Trophoblast cell (in vitro differentiated cells and primary cell): Measurements from ENCODE around the gene HPDL.
"Not testable (repeated sequence)": the region's sequence is repeated elsewhere in the genome, so short reads cannot be mapped to it uniquely, and the experiment has no call there.

Experiments used
- DNase-seq, 2 donors: peaks; one replicate each; pipeline ENCODE4 v3.0.0-alpha.2; 2016
- H2AFZ ChIP-seq: 2 replicates; pipeline ENCODE4 v1.6.1; 2013; ENCODE audit warnings: low read length, moderate library complexity, mild to moderate bottlenecking; ENCODE audit not compliant: insufficient read depth, poor library complexity
- H2AK5ac ChIP-seq: 2 replicates; pipeline ENCODE4 v1.6.1; 2013; ENCODE audit warnings: mild to moderate bottlenecking, low read length
- H2BK120ac ChIP-seq: 2 replicates; pipeline ENCODE4 v1.6.1; 2013; ENCODE audit warnings: low read length, mild to moderate bottlenecking, moderate library complexity; ENCODE audit not compliant: insufficient read depth, poor library complexity
- H2BK12ac ChIP-seq: 2 replicates; pipeline ENCODE4 v1.6.1; 2013; ENCODE audit warnings: mild to moderate bottlenecking, low read length, moderate library complexity
- H2BK5ac ChIP-seq: 2 replicates; pipeline ENCODE4 v1.6.1; 2013; ENCODE audit warnings: low read length, low read depth, moderate library complexity, mild to moderate bottlenecking; ENCODE audit not compliant: poor library complexity
- H3K14ac ChIP-seq: 2 replicates; pipeline ENCODE4 v1.6.1; 2013; ENCODE audit warnings: mild to moderate bottlenecking, low read length
- H3K18ac ChIP-seq: 2 replicates; pipeline ENCODE4 v1.6.1; 2013; ENCODE audit warnings: mild to moderate bottlenecking, low read length
- H3K23ac ChIP-seq: 2 replicates; pipeline ENCODE4 v1.6.1; 2013; ENCODE audit warnings: low read length
- H3K27ac ChIP-seq: 2 replicates; pipeline ENCODE4 v1.5.1; 2013; ENCODE audit warnings: low read depth, mild to moderate bottlenecking, inconsistent platforms, low read length, moderate library complexity
- H3K27me3 ChIP-seq: 2 replicates; pipeline ENCODE4 v1.6.1; 2013; ENCODE audit warnings: inconsistent platforms, mild to moderate bottlenecking, low read length, moderate library complexity; ENCODE audit not compliant: insufficient read depth
- H3K36me3 ChIP-seq, 2 experiments: 1 replicate in 1 of 2; 2 replicates in 1 of 2; pipeline ENCODE4 v1.6.1; 2013; ENCODE audit warnings: low read length in 2 of 2, mild to moderate bottlenecking in 2 of 2, moderate library complexity in 1 of 2; ENCODE audit not compliant: insufficient read depth in 2 of 2, control insufficient read depth in 1 of 2
- H3K4ac ChIP-seq: 2 replicates; pipeline ENCODE4 v1.6.1; 2013; ENCODE audit warnings: low read depth, mild to moderate bottlenecking, low read length, moderate library complexity
- H3K4me1 ChIP-seq, 2 experiments: 1 replicate in 1 of 2; 2 replicates in 1 of 2; pipeline ENCODE4 v1.6.1; 2013; ENCODE audit warnings: low read length in 2 of 2, mild to moderate bottlenecking in 2 of 2, moderate library complexity in 1 of 2; ENCODE audit not compliant: insufficient read depth in 2 of 2, control insufficient read depth in 1 of 2
- H3K4me2 ChIP-seq: 2 replicates; pipeline ENCODE4 v1.6.1; 2013; ENCODE audit warnings: inconsistent platforms, mild to moderate bottlenecking, low read length, moderate library complexity
- H3K4me3 ChIP-seq: 2 replicates; pipeline ENCODE4 v1.5.1; 2013; ENCODE audit warnings: mild to moderate bottlenecking, low read depth, low read length, inconsistent platforms
- H3K79me1 ChIP-seq: one replicate; pipeline ENCODE4 v1.6.1; 2013; ENCODE audit warnings: low read length
- H3K79me2 ChIP-seq: 2 replicates; pipeline ENCODE4 v1.6.1; 2013; ENCODE audit warnings: low read length, mild to moderate bottlenecking; ENCODE audit not compliant: control insufficient read depth, insufficient read depth, poor library complexity
- H3K9ac ChIP-seq: 2 replicates; pipeline ENCODE4 v1.6.1; 2013; ENCODE audit warnings: mild to moderate bottlenecking, low read length
- H3K9me3 ChIP-seq: 2 replicates; pipeline ENCODE4 v1.6.1; 2013; ENCODE audit warnings: low read depth, mild to moderate bottlenecking, control low read depth, inconsistent platforms, low read length; ENCODE audit not compliant: insufficient read depth
- H4K12ac ChIP-seq: 2 replicates; pipeline ENCODE4 v1.6.1; 2013; ENCODE audit warnings: low read depth, mild to moderate bottlenecking, low read length, moderate library complexity
- H4K8ac ChIP-seq: 2 replicates; pipeline ENCODE4 v1.6.1; 2013; ENCODE audit warnings: low read depth, mild to moderate bottlenecking, low read length, moderate library complexity
- H4K91ac ChIP-seq: one replicate; pipeline ENCODE4 v1.6.1; 2013; ENCODE audit warnings: low read depth, mild to moderate bottlenecking, low read length, moderate library complexity
- whole genome bisulfite sequencing: extraction: QIAGEN DNeasy Blood & Tissue Kit; methylation state at CpG from one replicate; pipeline ENCODE4 v1.1.7; 2013; ENCODE audit warnings: missing lambda C conversion rate; ENCODE audit not compliant: insufficient read length, insufficient coverage; ENCODE audit errors: extremely low coverage; 5-methylcytosine and 5-hydroxymethylcytosine counted together

The HPDL gene

DNA sequence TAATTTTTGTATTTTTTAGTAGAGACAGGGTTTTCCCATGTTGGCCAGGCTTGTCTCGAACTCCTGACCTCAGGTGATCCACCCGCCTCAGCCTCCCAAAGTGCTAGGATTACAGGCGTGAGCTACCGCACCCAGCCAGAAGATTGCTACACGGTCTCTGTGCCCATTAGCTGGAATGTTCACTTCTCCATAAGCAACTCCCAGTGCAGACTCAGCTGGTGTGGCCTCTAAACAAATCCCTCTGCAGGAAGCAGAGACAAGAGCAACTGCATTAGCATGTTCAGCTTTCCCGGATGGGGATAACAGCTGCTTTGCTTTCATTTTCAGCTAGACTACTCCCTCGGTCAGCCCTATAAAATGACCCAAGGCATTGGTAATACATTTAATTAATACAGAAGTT, 34.3 kb downstream of the HPDL start:
- not testable (repeated sequence) for H2BK5ac ChIP-seq, H3K9me3 ChIP-seq, H4K8ac ChIP-seq, H3K27ac ChIP-seq, H3K4me2 ChIP-seq, H2BK120ac ChIP-seq, H4K12ac ChIP-seq, H3K27me3 ChIP-seq, H3K36me3 ChIP-seq, H3K23ac ChIP-seq, H3K4me3 ChIP-seq, H2AK5ac ChIP-seq, H3K79me2 ChIP-seq, H3K14ac ChIP-seq, H3K9ac ChIP-seq, H2BK12ac ChIP-seq, H3K79me1 ChIP-seq, H3K4ac ChIP-seq, H3K18ac ChIP-seq, H3K4me1 ChIP-seq, H4K91ac ChIP-seq, H2AFZ ChIP-seq
- no CpG with 5 or more reads among the region's 7 CpGs for WGBS
- peak in 1 of 2 donors; percentile 26 for DNase-seq

DNA sequence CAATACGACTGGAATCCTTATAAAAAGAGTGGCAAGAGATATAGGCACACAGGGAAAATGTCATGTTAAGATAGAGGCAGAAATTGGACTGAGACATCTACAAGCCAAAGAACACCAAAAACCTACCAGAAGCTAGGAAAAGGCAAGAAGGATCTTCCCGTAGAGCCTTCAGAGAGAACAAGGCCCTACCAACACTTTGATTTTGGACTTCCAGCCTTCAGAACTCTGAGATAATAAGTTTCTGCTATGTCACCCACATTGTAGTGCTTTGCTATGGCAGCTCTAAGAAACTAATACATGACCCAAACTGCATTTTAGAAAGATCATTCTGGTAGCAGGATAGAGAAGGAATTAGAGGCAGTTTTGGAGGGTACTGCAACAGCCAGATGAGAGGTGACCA, 37.6 kb downstream of the HPDL start:
- H3K9ac ChIP-seq: no peak overlapping the region
- no peak overlapping the region for H2BK5ac ChIP-seq
- H4K8ac ChIP-seq: no peak overlapping the region
- H3K4ac ChIP-seq: no peak overlapping the region
- no peak overlapping the region for H3K27ac ChIP-seq
- no peak overlapping the region for H3K23ac ChIP-seq
- no peaks in the 10 kb centered on the region for H3K36me3 ChIP-seq
- no peak overlapping the region for H3K18ac ChIP-seq
- no peaks in the 10 kb centered on the region for H3K79me1 ChIP-seq
- H2BK120ac ChIP-seq: no peak overlapping the region
- H3K4me3 ChIP-seq: no peak overlapping the region
- H4K12ac ChIP-seq: no peak overlapping the region
- H2BK12ac ChIP-seq: no peak overlapping the region
- no peak for DNase-seq
- no peak overlapping the region for H2AFZ ChIP-seq
- no peak overlapping the region for H3K14ac ChIP-seq
- no peaks in the 10 kb centered on the region for H3K9me3 ChIP-seq
- WGBS: no CpG with 5 or more reads among the region's 2 CpGs
- no peaks in the 10 kb centered on the region for H3K4me1 ChIP-seq
- no peak overlapping the region for H3K4me2 ChIP-seq
- no peak overlapping the region for H4K91ac ChIP-seq
- H3K27me3 ChIP-seq: no peaks in the 10 kb centered on the region
- H3K79me2 ChIP-seq: no peaks in the 10 kb centered on the region
- no peak overlapping the region for H2AK5ac ChIP-seq

DNA sequence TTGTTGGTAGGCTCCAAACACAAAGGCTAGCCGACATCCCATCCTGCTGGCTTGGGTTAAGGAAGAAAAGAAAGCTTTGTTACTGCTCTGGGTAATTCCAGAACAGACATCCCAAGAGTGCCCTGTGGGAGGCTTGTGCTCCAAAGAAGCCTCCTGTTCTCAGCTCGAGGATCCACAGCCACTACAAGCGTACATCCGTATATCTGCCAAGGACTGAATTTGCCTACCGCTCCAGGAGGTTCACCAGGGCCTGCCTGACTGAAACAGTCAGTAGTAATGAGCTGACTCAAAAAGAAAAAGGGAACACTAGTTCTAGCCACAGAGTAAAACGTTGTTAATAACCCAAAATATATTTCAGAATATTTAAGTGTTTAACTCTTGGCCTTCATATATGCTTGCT, 38.4 kb downstream of the HPDL start:
- no peak overlapping the region for H3K27ac ChIP-seq
- H3K27me3 ChIP-seq: no peaks in the 10 kb centered on the region
- no peak overlapping the region for H3K4ac ChIP-seq
- H3K79me1 ChIP-seq: no peaks in the 10 kb centered on the region
- H3K23ac ChIP-seq: no peak overlapping the region
- H3K14ac ChIP-seq: no peak overlapping the region
- no peaks in the 10 kb centered on the region for H3K79me2 ChIP-seq
- no peak for DNase-seq
- no peaks in the 10 kb centered on the region for H3K4me1 ChIP-seq
- H3K18ac ChIP-seq: no peak overlapping the region
- no peaks in the 10 kb centered on the region for H3K9me3 ChIP-seq
- H4K12ac ChIP-seq: no peak overlapping the region
- H3K4me3 ChIP-seq: no peak overlapping the region
- H3K4me2 ChIP-seq: no peak overlapping the region
- no peak overlapping the region for H2BK120ac ChIP-seq
- no peak overlapping the region for H2AFZ ChIP-seq
- WGBS: no CpG with 5 or more reads among the region's 6 CpGs
- no peak overlapping the region for H2BK5ac ChIP-seq
- H2BK12ac ChIP-seq: no peak overlapping the region
- H2AK5ac ChIP-seq: no peak overlapping the region
- H3K36me3 ChIP-seq: no peaks in the 10 kb centered on the region
- H3K9ac ChIP-seq: no peak overlapping the region
- H4K91ac ChIP-seq: no peak overlapping the region
- H4K8ac ChIP-seq: no peak overlapping the region

DNA sequence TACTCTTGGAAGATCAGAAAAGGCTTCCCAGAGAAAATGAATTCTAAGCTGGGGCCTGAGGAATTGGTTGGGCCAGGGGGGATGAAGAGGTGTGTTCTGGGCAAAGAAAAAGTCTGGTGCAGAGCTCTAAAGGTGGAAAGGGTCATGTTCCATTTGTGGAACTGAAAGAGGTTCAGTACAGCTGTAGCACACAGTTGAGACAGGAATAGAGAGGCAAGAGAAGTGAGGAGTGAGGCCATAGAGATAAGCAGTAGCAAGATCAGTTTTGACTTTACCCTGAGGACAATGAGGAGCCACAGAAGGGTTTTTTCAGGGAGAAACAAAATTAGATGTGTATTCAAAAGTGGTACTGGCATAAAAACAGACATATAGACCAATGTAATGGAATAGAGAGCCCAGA, 43.9 kb downstream of the HPDL start:
- no peak for DNase-seq
- H3K18ac ChIP-seq: no peak overlapping the region
- no peaks in the 10 kb centered on the region for H3K79me1 ChIP-seq
- no peak overlapping the region for H3K4me2 ChIP-seq
- no peaks in the 10 kb centered on the region for H3K36me3 ChIP-seq
- H3K79me2 ChIP-seq: no peaks in the 10 kb centered on the region
- no peak overlapping the region for H3K9ac ChIP-seq
- no peak overlapping the region for H2AK5ac ChIP-seq
- no peak overlapping the region for H3K4ac ChIP-seq
- H3K9me3 ChIP-seq: no peaks in the 10 kb centered on the region
- no peaks in the 10 kb centered on the region for H3K27me3 ChIP-seq
- H3K27ac ChIP-seq: no peak overlapping the region
- H2BK120ac ChIP-seq: no peak overlapping the region
- no peak overlapping the region for H4K91ac ChIP-seq
- H2BK5ac ChIP-seq: no peak overlapping the region
- H3K14ac ChIP-seq: no peak overlapping the region
- H4K12ac ChIP-seq: no peak overlapping the region
- no peak overlapping the region for H2AFZ ChIP-seq
- H4K8ac ChIP-seq: no peak overlapping the region
- H2BK12ac ChIP-seq: no peak overlapping the region
- no peak overlapping the region for H3K23ac ChIP-seq
- no peak overlapping the region for H3K4me3 ChIP-seq
- no peaks in the 10 kb centered on the region for H3K4me1 ChIP-seq

DNA sequence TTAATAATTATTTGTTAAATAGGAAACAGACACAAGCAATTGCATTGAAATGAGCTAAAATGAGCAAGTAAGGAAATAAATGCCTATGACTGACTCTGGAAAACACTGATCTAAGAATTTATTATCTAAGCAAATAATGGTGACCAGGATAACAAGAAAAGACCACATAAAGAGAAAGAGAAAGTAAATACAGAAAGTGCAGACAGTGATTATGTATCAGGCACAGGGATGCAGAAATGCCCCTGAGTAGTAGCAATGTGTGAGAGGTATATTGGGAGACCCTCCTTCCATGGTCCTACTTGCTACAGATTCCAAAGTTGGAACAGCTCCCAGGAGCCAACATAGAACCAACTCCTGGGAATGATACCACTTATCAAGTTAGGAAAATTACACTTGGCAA, 46.9 kb downstream of the HPDL start:
- no peak overlapping the region for H3K23ac ChIP-seq
- H3K9me3 ChIP-seq: no peaks in the 10 kb centered on the region
- H2BK12ac ChIP-seq: no peak overlapping the region
- no peak overlapping the region for H2AK5ac ChIP-seq
- no peaks in the 10 kb centered on the region for H3K27me3 ChIP-seq
- H3K4me1 ChIP-seq: no peaks in the 10 kb centered on the region
- no peak overlapping the region for H2BK5ac ChIP-seq
- H3K79me1 ChIP-seq: no peaks in the 10 kb centered on the region
- H3K4me3 ChIP-seq: no peak overlapping the region
- no peak overlapping the region for H3K18ac ChIP-seq
- no peak overlapping the region for H2BK120ac ChIP-seq
- H3K79me2 ChIP-seq: no peaks in the 10 kb centered on the region
- no peak overlapping the region for H4K12ac ChIP-seq
- no peaks in the 10 kb centered on the region for H3K36me3 ChIP-seq
- no peak overlapping the region for H3K9ac ChIP-seq
- H3K27ac ChIP-seq: no peak overlapping the region
- no peak overlapping the region for H4K91ac ChIP-seq
- no peak for DNase-seq
- H4K8ac ChIP-seq: no peak overlapping the region
- no peak overlapping the region for H2AFZ ChIP-seq
- no peak overlapping the region for H3K14ac ChIP-seq
- no peak overlapping the region for H3K4me2 ChIP-seq
- H3K4ac ChIP-seq: no peak overlapping the region
